HepG2 (cell line): ENCODE results near the gene ARID1A. TPM values are rescaled to one million over a fixed set of nuclear protein-coding genes. Genes with fewer than 3 reads are reported as not detected.
"Not testable (repeated sequence)": the region's sequence is repeated elsewhere in the genome, so short reads cannot be mapped to it uniquely, and the experiment has no call there.

Experiments used
- ATAC-seq: fragments of 200-7000 bp; cut with Tn5 transposase; 3 replicates; pipeline ENCODE4 v1.9.1; 2020; ENCODE audit warnings: mild to moderate bottlenecking, moderate library complexity
- BruUV-seq: library from RNA; stranded (reverse); fragments of 400-500 nt; replicated peaks from 2 replicates; lab custom pipeline; 2021; lab: Mats Ljungman, UMichigan
- CTCF ChIA-PET: fragments of 300-600 bp; formaldehyde crosslinking; extraction: SDS; loops from one replicate; lab custom pipeline; 2021; ENCODE audit warnings: low total read pairs, inconsistent platforms, low intra/inter-chr PET ratio; lab: Yijun Ruan, JAX
- POLR2A ChIA-PET: fragments of 350-600 bp; sonication (Branson Sonifier 250); formaldehyde crosslinking; loops from one replicate; lab custom pipeline; 2020; ENCODE audit warnings: antibody characterized with exemption, inconsistent platforms; lab: Yijun Ruan, JAX
- DNase-seq: peaks from one replicate; pipeline ENCODE4 v3.0.0-alpha.2; 2015; ENCODE audit warnings: low spot score
- FAIRE-seq: peaks from 3 replicates; lab custom pipeline; 2011; peaks lifted over from hg19 to GRCh38; lab: Jason Lieb, UNC
- H2AFZ ChIP-seq: one replicate; pipeline ENCODE4 v1.6.1; 2011; ENCODE audit warnings: low read length, inconsistent platforms
- H3K27ac ChIP-seq: fragments of 300-600 bp; 3 replicates; pipeline ENCODE4 v1.8.0; 2011; ENCODE audit warnings: mixed run types, mild to moderate bottlenecking, mixed read lengths, low read length, inconsistent platforms; ENCODE audit not compliant: insufficient read depth; ENCODE audit errors: extremely low read length
- H3K27me3 ChIP-seq, 2 experiments: fragments of 200-600 bp in 1 of 2; 2 replicates in 1 of 2; 3 replicates in 1 of 2; pipeline versions ENCODE4 v1.6.0 to v1.8.0; 2011; ENCODE audit warnings: low read length in 2 of 2, mild to moderate bottlenecking in 2 of 2, moderate library complexity in 2 of 2, inconsistent platforms in 1 of 2; ENCODE audit not compliant: insufficient read depth in 2 of 2, control insufficient read depth in 1 of 2
- H3K36me3 ChIP-seq, 2 experiments: fragments of 200-600 bp in 1 of 2; replicated peaks in 1 of 2; 2 replicates in 1 of 2; 3 replicates in 1 of 2; pipeline versions ENCODE4 v1.5.1 to v1.8.0; 2011; ENCODE audit warnings: low read length in 2 of 2, inconsistent platforms in 1 of 2; ENCODE audit not compliant: insufficient read depth in 2 of 2, control insufficient read depth in 1 of 2
- H3K4me1 ChIP-seq: 2 replicates; pipeline ENCODE4 v1.5.1; 2012; ENCODE audit warnings: low read length, inconsistent platforms; ENCODE audit not compliant: insufficient read depth
- H3K4me2 ChIP-seq: 2 replicates; pipeline ENCODE4 v1.6.0; 2011; ENCODE audit warnings: low read depth, low read length, inconsistent platforms
- H3K4me3 ChIP-seq, 3 experiments: fragments of 200-600 bp in 1 of 3; sonication (generic), shearing (Covaris generic) in 1 of 3; replicated peaks in 1 of 3; 2 replicates each; pipeline ENCODE4 v1.5.1; 2011 to 2016; ENCODE audit warnings: low read length in 3 of 3, inconsistent platforms in 2 of 3, low read depth in 2 of 3, mild to moderate bottlenecking in 2 of 3, control low read depth in 1 of 3, mixed read lengths in 1 of 3; ENCODE audit not compliant: insufficient read depth in 1 of 3
- H3K79me2 ChIP-seq: one replicate; pipeline ENCODE4 v1.6.1; 2011; ENCODE audit warnings: low read length, inconsistent platforms; ENCODE audit not compliant: insufficient read depth
- H3K9ac ChIP-seq: 2 replicates; pipeline ENCODE4 v1.6.0; 2011; ENCODE audit warnings: mild to moderate bottlenecking, low read depth, low read length, inconsistent platforms; ENCODE audit not compliant: insufficient read depth
- H3K9me3 ChIP-seq: 2 replicates; pipeline ENCODE4 v1.5.1; 2012; ENCODE audit warnings: mild to moderate bottlenecking, low read length
- H4K20me1 ChIP-seq: 2 replicates; pipeline ENCODE4 v1.6.0; 2011; ENCODE audit warnings: inconsistent platforms, mild to moderate bottlenecking, low read length, moderate library complexity; ENCODE audit not compliant: insufficient read depth
- ARID5B ChIP-seq: IDR thresholded peaks from 2 replicates; pipeline ENCODE4 v1.4.0; 2020; ENCODE audit warnings: mild to moderate bottlenecking, missing genetic modification reagents
- EP300 ChIP-seq, 3 experiments: sonication (generic) in 1 of 3; formaldehyde crosslinking in 1 of 3; IDR thresholded peaks; 2 replicates each; pipeline versions ENCODE4 v1.5.1 to v1.6.1; 2011 to 2020; ENCODE audit warnings: low read depth in 2 of 3, low read length in 2 of 3, borderline replicate concordance in 1 of 3, improper control_type of control experiment in 1 of 3, mild to moderate bottlenecking in 1 of 3, missing genetic modification reagents in 1 of 3, moderate library complexity in 1 of 3
- FOXP1 ChIP-seq, 2 experiments: fragments of 450-650 bp in 1 of 2; IDR thresholded peaks; 2 replicates each; pipeline ENCODE4 v1.6.1; 2017 to 2018; ENCODE audit warnings: antibody characterized with exemption in 1 of 2
- KDM6A ChIP-seq: IDR thresholded peaks from 2 replicates; pipeline ENCODE4 v1.6.1; 2016; ENCODE audit warnings: low read depth
- TEAD3 ChIP-seq: optimal IDR thresholded peaks from 2 replicates; pipeline ENCODE3; 2016; ENCODE audit warnings: borderline replicate concordance
- ZNF350 ChIP-seq: sonication (generic); formaldehyde crosslinking; IDR thresholded peaks from 2 replicates; pipeline ENCODE4 v1.4.0; 2020; ENCODE audit warnings: mild to moderate bottlenecking, low read depth, missing genetic modification reagents, borderline replicate concordance
- ZNF362 ChIP-seq: sonication (generic); formaldehyde crosslinking; IDR thresholded peaks from 2 replicates; pipeline ENCODE4 v1.4.0; 2020; ENCODE audit warnings: missing genetic modification reagents, mild to moderate bottlenecking, borderline replicate concordance
- ZSCAN20 ChIP-seq: sonication (generic); formaldehyde crosslinking; IDR thresholded peaks from 2 replicates; pipeline ENCODE4 v1.4.0; 2020; ENCODE audit warnings: missing genetic modification reagents, mild to moderate bottlenecking, borderline replicate concordance
- WGBS: methylation state at CpG from one replicate; pipeline ENCODE4 v1.1.6; 2017; ENCODE audit warnings: low lambda C conversion rate; 5-methylcytosine and 5-hydroxymethylcytosine counted together
- in situ Hi-C: cut with HindIII; loops from 2 replicates; pipeline ENCODE4 v1.10.0; 2017; ENCODE audit warnings: low pct_unique_long_range_greater_than_20kb; ENCODE audit not compliant: extremely low pct_ligation_motif_present
- intact Hi-C: fragments of 100-400 bp; cut with micrococcal nuclease; formaldehyde crosslinking; loops from one replicate; pipeline ENCODE4 v1.10.0; 2022; ENCODE audit not compliant: unreplicated experiment
- polyA plus RNA-seq, 8 experiments: library from polyadenylated mRNA; depleted of rRNA in 3 of 8; stranded (reverse) in 7 of 8; unstranded in 1 of 8; fragments of >200 nt; fragmentation: Illumina TruSeq in 4 of 8; extraction: Trizol in 4 of 8; gene quantifications; 2 replicates each; pipeline versions ENCODE4 v1.2.1 to v1.2.3, GENCODE V29; 2011 to 2016; ENCODE audit warnings: low read depth in 4 of 8, missing spikeins in 1 of 8, mixed read lengths in 1 of 8; ENCODE audit not compliant: insufficient read depth in 1 of 8
- total RNA-seq, 5 experiments: library from RNA; depleted of rRNA; stranded (reverse); fragments of >200 nt; fragmentation: Illumina TruSeq; extraction: Trizol; gene quantifications; 2 replicates each; pipeline ENCODE4 v1.2.3, GENCODE V29; 2016; ENCODE audit warnings: low read depth in 1 of 5
- TF ChIP-seq, protein P1 (sequence below): sonication (generic); formaldehyde crosslinking; IDR thresholded peaks from 2 replicates; pipeline ENCODE4 v1.5.1; 2020; ENCODE audit warnings: mild to moderate bottlenecking, missing genetic modification reagents, moderate library complexity

ARID1A gene
- total and polyA plus RNA-seq, 2 of the 13 experiments (the other 11 are each of a cell fraction or from before 2014, with no cell fraction given) = 11.9 to 15.9 TPM

DNA sequence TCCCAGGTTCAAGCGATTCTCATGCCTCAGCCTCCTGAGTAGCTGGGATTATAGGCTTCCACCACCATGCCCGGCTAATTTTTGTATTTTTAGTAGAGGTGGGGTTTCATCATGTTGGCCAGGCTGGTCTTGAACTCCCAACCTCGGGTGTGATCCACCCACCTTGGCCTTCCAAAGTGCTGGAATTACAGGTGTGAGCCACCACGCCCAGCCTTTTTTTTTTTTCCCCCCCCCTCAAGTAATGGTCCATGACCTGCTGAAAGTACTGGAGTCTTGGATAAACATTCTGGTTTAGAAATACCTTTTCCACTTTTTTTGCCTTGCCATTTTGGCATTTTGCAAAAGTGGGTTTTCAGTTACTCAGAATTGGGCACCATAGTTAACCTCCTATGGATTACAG is 9.4 kb downstream of the ARID1A start:
- H3K27me3 ChIP-seq, H3K9me3 ChIP-seq, H3K4me3 ChIP-seq, H3K9ac ChIP-seq, BruUV-seq, intact Hi-C loops, H3K36me3 ChIP-seq, H2AFZ ChIP-seq, FAIRE-seq, ATAC-seq, in situ Hi-C loops, CTCF ChIA-PET, DNase-seq: not testable (repeated sequence)
- POLR2A ChIA-PET = interaction anchor here (1.6 to 6.3 kb wide), 4 partner anchors 8 to 80 kb away, joined by 5 to 44 read pairs (median 16); no protein-coding TSS in a partner anchor
- peaks cover 35% of the 10 kb centered on the region for H4K20me1 ChIP-seq
- TF ChIP-seq ZNF362 (CRISPR knock-in tag) = peak; percentile 51; the same call in 1 of the 2 replicates
- 77% methylated on average over 4 of the region's 4 CpGs for WGBS
- peaks cover 91% of the 10 kb centered on the region for H3K79me2 ChIP-seq
- peak overlapping the region; percentile 76 for H3K4me2 ChIP-seq
- H3K27ac ChIP-seq = peak overlapping the region; percentile 72
- H3K4me1 ChIP-seq = peaks cover 78% of the 10 kb centered on the region

- H3K27ac ChIP-seq = peak overlapping the region; percentile 72
- no peak overlapping the region for H2AFZ ChIP-seq
- no peaks in the 10 kb centered on the region for H3K27me3 ChIP-seq
- FAIRE-seq (peak; percentile 8), ATAC-seq (peak; percentile 63), DNase-seq (peak; percentile 81)
- H3K9ac ChIP-seq = peak overlapping the region; percentile 39
- H3K36me3 ChIP-seq = peaks cover under 1 to 1% of the 10 kb centered on the region in 2 experiments; a peak in 2 of 5 replicates
- peaks cover 29% of the 10 kb centered on the region for H4K20me1 ChIP-seq
- H3K4me1 ChIP-seq = peaks cover 71% of the 10 kb centered on the region
- intact Hi-C loops = no loop called here
- ChIA-PET POLR2A (interaction anchor here (0.5 to 6.3 kb wide), 7 partner anchors 8 to 82 kb away, joined by 3 to 44 read pairs (median 5); partner anchors contain the start of gene PIGV), CTCF (no interaction called here)
- no peaks in the 10 kb centered on the region for H3K9me3 ChIP-seq
- in situ Hi-C loops = no loop called here
- H3K4me2 ChIP-seq = peak overlapping the region; percentile 76
- H3K79me2 ChIP-seq = peaks cover 90% of the 10 kb centered on the region
- BruUV-seq = no TSS peak
- WGBS = 82% methylated on average over 1 of the region's 1 CpG
- peak overlapping the region in 2 of 3 experiments; percentile 11 to 29; a peak in 2 of 6 replicates for H3K4me3 ChIP-seq
- TF ChIP-seq TEAD3 (CRISPR knock-in tag) = peak; percentile 88
- no peak for TF ChIP-seq FOXP1 (IDR thresholded peaks at IDR 0.05)
- TF ChIP-seq FOXP1 (CRISPR knock-in tag; IDR thresholded peaks at IDR 0.05) = 0 out of 2 replicates have a peak, but pooled peaks have one; percentile 14
- 0 out of 4 replicates have a peak, but pooled peaks of 1 of the 2 experiments have one; percentile 25 for TF ChIP-seq EP300 (IDR thresholded peaks at IDR 0.05; ENCODE audit: low read depth in 2 of 2, low read length in 2 of 2)
- no peak for TF ChIP-seq EP300 (CRISPR knock-in tag; IDR thresholded peaks at IDR 0.05; ENCODE audit: borderline replicate concordance)
- TF ChIP-seq ARID5B (CRISPR knock-in tag) = peak; percentile 72
- TF ChIP-seq, protein P1, sequence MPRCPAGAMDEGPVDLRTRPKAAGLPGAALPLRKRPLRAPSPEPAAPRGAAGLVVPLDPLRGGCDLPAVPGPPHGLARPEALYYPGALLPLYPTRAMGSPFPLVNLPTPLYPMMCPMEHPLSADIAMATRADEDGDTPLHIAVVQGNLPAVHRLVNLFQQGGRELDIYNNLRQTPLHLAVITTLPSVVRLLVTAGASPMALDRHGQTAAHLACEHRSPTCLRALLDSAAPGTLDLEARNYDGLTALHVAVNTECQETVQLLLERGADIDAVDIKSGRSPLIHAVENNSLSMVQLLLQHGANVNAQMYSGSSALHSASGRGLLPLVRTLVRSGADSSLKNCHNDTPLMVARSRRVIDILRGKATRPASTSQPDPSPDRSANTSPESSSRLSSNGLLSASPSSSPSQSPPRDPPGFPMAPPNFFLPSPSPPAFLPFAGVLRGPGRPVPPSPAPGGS (CRISPR knock-in tag) = no peak
- TF ChIP-seq ZSCAN20 (CRISPR knock-in tag) = no peak
- TF ChIP-seq ZNF350 (CRISPR knock-in tag) = no peak
- no peak for TF ChIP-seq KDM6A (CRISPR knock-in tag)
These were observed 10.0 kb downstream of the ARID1A start for GRCh38 chr1:26705788-26706311.
